ENCODE measurements around the gene HNRNPDL.
A peak's percentile ranks its signal among the peaks of the same experiment; 100 is the strongest.

HNRNPDL gene

DNA sequence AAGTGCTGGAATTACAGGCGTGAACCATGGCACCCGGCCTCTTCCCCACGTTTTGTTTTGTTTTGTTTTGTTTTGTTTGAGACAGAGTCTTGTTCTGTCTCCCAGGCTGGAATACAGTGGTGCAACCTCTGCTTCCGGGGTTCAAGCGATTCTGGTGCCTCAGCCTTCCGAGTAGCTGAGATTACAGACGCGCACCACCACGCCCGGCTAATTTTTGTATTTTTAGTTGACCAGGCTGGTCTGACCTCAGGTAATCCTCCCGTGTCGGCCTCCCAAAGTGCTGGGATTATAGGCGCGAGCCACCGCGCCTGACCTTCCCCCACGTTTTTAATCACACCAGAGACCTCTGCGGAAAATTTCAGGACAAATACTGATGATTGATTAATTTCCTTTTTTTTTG is 2.3 kb upstream of the HNRNPDL start:
- DNase-seq (ENCODE audit: low read depth): no peak
- TF ChIP-seq CTCF (conservative IDR thresholded peaks at IDR 0.05; ENCODE audit: low read length): no peak
- no peak overlapping the region for H3K4me3 ChIP-seq (ENCODE audit: low read length)

- H3K4me3 ChIP-seq (ENCODE audit: low read length): peak overlapping the region; percentile 93
- DNase-seq (ENCODE audit: low read depth): no peak
- no peak for TF ChIP-seq CTCF (conservative IDR thresholded peaks at IDR 0.05; ENCODE audit: low read length)
Observed at GRCh38 chr4:82431831-82432230, 1.6 kb upstream of the HNRNPDL start.

GRCh38 chr4:82430964-82431745 is 893 bp upstream of the HNRNPDL start:
- DNase-seq (ENCODE audit: low read depth): peak; percentile 40
- no peak for TF ChIP-seq CTCF (conservative IDR thresholded peaks at IDR 0.05; ENCODE audit: low read length)
- H3K4me3 ChIP-seq (ENCODE audit: low read length): peak overlapping the region; percentile 93

GRCh38 chr4:82429728-82430192 is 502 bp downstream of the HNRNPDL start:
- no peak for DNase-seq (ENCODE audit: low read depth)
- no peak for TF ChIP-seq CTCF (conservative IDR thresholded peaks at IDR 0.05; ENCODE audit: low read length)
- peak overlapping the region; percentile 93 for H3K4me3 ChIP-seq (ENCODE audit: low read length)

DNA sequence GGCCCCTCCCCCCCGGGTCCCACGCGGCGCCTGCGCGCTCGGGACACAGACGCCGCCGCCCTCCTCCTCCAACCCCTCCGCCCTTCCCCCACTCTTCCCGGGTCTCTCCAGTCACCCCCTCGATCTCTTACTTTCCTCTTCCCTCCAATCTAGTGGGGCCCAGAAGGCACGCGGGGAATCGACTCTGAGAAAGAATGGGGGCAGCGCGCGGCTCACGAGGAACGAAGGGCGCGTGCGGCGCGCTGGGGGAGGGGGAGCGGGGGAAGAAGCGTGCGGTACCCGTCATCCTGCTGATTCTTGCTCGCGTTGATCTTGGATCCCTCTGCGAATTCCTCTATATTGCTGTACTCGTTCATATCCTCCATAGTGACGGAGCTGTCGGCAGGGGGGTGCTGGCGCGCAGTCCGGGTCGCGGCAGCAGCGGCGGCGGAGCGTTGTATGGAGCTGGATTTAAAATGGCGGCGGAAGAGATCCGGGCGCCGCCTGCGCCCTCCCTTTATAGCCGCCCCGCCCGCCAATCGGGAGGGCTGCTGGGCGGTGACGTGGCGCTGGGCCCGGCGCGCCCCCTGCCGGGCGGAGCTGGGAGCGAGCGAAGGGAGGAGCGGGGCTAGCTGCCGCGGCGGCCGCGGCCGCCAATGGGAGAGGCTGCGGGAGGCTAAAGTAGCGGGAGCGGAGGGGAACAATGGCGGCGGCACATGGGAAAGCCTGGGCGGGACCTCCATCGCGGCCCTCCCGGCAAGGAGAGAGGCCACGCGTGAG is 1.1 kb downstream of the HNRNPDL start:
- H3K4me3 ChIP-seq (ENCODE audit: low read length): peak overlapping the region; percentile 96
- DNase-seq (ENCODE audit: low read depth): peak; percentile 88
- TF ChIP-seq CTCF (conservative IDR thresholded peaks at IDR 0.05; ENCODE audit: low read length): peak; percentile 44

DNA sequence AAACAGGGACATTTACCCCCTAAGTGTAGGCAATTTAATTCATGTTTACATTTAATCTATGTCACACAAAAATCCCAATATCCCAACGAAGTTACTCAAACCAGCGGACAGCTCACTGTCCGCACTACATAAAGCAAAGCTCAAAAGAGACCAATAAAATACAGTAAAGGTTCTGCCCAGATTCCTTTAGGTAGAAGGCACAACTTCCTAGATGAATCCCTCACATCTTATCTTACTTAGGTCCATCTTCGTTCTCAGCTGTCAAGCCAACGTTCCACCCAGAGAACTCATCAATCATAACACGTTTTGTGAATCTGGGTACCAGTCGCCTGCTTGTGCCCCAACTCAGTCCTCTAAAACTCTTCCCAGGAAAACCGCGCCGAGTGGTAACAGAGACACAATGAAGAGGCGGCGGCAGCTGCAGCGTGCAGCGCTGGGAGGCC is 1.7 kb downstream of the HNRNPDL start:
- DNase-seq (ENCODE audit: low read depth): no peak
- H3K4me3 ChIP-seq (ENCODE audit: low read length): peak overlapping the region; percentile 96
- TF ChIP-seq CTCF (conservative IDR thresholded peaks at IDR 0.05; ENCODE audit: low read length): no peak

Data from AG10803 (cell line).